ENCODE results near the gene SDK1.
"Not testable (repeated sequence)": the region's sequence is repeated elsewhere in the genome, so short reads cannot be mapped to it uniquely, and the experiment has no call there.

SDK1 gene

GRCh38 chr7:4260867-4261600, 960.0 kb downstream of the SDK1 start:
- no peak for DNase-seq

GRCh38 chr7:4261601-4261960, 960.5 kb downstream of the SDK1 start:
- DNase-seq = no peak

- DNase-seq = not testable (repeated sequence)
Measured at GRCh38 chr7:4264206-4264605, 963.2 kb downstream of the SDK1 start.

- no peak for DNase-seq
Measured at GRCh38 chr7:4265066-4265465, 964.0 kb downstream of the SDK1 start.

GRCh38 chr7:4265676-4266075, 964.6 kb downstream of the SDK1 start:
- no peak for DNase-seq

DNA sequence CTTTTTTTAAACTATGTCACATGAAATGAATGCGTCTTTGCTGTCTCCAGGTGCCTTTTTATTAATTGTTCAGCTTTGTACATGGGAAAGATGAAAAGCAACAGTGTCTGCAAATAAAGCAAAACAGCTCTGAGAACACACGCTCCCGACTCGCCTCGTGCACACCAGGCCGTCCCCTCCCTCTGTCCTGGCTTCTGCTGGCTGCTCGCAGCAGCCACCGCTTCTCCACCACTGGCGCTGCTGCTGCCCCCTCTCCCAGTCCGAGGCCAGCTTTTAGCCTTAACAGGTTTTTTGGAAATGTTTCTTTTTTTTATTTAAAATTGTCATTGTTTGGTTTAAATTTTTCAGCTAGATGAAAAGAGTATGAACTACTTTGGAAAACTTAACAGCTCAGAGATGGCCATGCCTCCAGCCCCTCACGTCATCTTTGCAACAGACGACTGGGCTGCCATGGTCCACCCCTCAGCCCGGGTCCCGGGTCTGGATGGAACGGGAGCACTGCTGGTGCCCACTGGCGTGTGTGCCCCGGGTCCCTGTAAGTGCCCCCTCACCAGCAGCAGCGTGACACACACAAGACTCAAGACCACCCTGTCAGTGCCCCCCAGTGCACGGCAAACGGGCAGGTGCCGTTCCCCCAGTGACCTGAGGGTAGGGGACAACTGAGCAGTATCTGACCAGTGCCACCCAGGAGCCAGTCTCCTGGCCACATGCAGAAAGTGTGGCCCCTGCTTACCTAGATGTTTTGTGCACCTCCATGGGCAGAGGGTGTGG, 965.4 kb downstream of the SDK1 start:
- no peak for DNase-seq

- DNase-seq = no peak
Measured at GRCh38 chr7:4267341-4268039, 966.4 kb downstream of the SDK1 start.

GRCh38 chr7:4268040-4268965, 967.3 kb downstream of the SDK1 start:
- DNase-seq = no peak

- DNase-seq = no peak
Measured at GRCh38 chr7:4269086-4269485, 968.0 kb downstream of the SDK1 start.

DNA sequence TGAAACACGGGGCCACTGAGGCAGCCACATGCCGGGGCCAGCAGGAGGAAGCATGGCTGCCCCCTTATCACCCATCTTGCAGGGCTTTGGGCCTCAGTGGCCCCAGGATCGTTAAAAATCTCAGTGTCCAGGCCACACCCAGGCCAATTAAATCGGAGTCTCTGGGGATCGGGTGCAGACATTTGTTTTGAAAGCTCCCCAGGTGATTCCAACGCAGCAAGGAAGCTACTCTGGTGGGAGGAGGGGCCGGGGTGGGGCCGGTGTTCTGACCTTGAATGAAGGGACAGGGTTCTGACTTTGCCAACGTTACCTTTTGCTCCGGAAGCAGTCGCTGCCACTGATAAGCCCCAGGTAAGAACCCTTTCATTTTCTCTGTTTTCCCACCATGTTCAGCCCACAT, 968.7 kb downstream of the SDK1 start:
- DNase-seq = no peak

DNA sequence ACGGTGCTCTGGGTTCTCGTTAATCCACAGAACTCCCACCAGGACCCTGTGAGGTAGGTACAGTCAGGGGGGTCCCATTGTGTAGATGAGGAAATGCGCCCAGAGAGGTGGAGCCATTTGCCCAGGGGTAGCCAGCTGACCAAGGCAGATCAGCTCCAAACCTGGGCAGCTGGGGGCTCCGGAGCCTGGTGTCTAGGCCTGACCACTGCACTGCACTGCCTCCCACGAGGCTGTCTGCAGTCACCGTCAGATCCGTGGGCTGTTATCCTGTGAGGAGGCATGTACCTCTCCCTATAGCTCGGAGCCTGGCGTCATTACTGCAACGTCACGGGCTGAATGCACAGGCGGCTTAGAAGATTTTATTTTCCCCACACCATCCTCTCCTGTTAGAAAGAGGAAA, 969.2 kb downstream of the SDK1 start:
- no peak for DNase-seq

DNA sequence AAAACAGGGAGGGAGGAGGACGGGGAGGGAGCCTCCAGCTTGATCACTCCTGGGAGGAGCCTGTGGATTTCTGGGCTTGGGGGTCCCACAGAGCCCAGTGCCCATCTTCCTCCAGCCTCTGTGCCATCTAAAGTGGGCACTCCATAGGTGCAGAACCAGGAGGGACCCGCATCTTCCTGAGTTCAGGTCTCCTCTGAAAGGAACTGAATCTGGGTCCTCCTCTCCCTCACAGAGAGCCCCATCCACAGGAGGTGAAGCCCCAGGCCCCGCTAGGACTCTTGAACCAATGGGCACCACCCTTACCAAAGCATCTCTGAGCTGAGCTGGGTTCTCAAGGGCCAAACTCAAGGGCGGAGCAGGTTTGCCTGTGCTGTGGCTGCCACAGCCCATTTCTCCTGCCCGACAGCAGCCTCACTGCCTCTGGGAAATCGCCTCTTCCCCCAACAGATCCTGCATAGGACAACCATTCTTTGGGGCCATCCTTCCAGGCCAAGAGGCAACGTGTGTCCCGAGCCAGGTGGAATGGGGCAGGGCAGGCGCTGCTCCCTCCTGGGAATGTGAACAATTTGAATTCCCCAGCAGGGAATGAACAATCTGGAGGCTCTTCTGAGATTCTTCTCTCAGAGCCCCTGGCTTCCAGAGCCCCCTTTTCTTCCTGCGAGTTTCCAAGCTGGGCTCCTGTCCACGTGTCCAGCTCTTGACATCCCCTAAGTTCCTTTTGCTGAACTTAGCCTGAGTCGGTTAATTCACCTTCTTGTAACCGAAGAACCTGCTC, 970.1 kb downstream of the SDK1 start:
- no peak for DNase-seq

GRCh38 chr7:4271716-4272015, 970.6 kb downstream of the SDK1 start:
- no peak for DNase-seq

GRCh38 chr7:4272141-4272540, 971.1 kb downstream of the SDK1 start:
- DNase-seq = no peak

GRCh38 chr7:4273566-4274230, 972.6 kb downstream of the SDK1 start:
- DNase-seq = no peak

DNA sequence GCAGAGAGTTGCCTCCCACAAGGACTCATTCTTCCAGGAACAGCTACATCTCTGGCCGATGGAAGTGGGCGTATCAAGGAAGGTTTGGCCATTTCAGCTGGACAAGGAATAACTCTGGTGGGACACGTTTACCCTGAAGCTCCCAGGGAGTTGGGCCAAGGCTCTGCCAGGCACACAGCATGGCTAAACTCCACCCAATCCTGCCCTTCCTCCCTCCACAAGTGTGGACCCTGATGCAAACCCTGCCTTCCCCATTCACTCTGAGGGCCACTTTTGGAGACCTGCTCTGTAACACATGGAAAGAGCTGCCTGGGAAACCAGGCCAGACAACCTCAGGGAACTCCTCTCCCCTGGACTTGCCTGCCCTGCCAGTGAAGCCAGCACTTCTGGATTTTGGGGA, 973.2 kb downstream of the SDK1 start:
- DNase-seq = no peak

- no peak for DNase-seq
Measured at GRCh38 chr7:4277936-4278335, 976.9 kb downstream of the SDK1 start.

DNA sequence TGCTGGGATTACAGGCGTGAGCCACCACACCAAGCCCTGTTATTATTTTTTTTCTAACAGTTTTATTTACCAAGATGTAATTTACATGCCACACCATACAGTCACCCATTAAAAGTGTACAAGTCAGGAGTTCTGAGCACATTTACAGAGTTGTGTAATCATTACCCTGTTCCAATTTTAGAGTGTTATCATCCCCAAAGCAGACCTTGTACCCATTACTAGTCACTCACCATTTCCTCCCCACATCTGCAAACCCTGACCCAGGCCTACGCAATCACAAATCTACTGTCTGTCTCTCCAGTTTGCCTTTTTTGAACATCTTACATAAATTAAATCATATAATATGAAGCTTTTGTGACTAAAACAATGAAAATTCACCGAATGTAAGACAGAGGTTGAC, 978.2 kb downstream of the SDK1 start:
- DNase-seq = no peak

- DNase-seq = no peak
Measured at GRCh38 chr7:4281231-4281993, 980.4 kb downstream of the SDK1 start.
